ENCODE results near the gene ARHGAP18.

Gene ARHGAP18

DNA sequence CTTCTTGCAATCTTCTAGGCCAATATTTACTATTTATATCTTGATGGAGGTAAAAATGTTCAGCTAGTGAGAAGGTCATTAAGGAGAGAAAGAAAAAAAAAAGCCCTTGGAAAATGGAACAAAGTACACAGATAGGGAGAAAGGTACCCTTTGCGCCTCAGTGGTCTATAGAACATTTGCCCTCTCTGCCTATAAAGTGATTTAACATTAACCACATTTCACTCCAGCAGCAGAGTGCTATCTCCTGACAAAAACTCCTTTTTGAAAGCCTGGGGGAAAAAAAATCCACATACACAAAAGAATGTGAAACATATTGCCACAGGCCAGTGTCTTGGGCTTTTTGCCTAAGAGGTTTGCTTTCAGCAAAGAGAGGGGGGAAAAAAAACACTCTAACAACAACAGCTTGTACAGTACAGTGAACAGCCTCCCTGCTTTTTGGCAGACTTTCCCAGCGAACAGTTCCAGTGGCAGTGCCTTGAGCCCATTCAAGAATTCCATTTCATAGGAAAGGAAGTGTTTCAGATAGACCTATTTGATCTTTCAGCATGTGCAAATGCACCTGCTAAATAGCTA lies 695 bp downstream of the ARHGAP18 start:
- TF ChIP-seq, protein P1, sequence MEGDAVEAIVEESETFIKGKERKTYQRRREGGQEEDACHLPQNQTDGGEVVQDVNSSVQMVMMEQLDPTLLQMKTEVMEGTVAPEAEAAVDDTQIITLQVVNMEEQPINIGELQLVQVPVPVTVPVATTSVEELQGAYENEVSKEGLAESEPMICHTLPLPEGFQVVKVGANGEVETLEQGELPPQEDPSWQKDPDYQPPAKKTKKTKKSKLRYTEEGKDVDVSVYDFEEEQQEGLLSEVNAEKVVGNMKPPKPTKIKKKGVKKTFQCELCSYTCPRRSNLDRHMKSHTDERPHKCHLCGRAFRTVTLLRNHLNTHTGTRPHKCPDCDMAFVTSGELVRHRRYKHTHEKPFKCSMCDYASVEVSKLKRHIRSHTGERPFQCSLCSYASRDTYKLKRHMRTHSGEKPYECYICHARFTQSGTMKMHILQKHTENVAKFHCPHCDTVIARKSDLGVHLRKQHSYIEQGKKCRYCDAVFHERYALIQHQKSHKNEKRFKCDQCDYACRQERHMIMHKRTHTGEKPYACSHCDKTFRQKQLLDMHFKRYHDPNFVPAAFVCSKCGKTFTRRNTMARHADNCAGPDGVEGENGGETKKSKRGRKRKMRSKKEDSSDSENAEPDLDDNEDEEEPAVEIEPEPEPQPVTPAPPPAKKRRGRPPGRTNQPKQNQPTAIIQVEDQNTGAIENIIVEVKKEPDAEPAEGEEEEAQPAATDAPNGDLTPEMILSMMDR (IDR thresholded peaks at IDR 0.05; ENCODE audit: low read depth, low read length) = no peak
- DNase-seq (ENCODE audit: extremely low read depth, low read depth) = peak; percentile 40

DNA sequence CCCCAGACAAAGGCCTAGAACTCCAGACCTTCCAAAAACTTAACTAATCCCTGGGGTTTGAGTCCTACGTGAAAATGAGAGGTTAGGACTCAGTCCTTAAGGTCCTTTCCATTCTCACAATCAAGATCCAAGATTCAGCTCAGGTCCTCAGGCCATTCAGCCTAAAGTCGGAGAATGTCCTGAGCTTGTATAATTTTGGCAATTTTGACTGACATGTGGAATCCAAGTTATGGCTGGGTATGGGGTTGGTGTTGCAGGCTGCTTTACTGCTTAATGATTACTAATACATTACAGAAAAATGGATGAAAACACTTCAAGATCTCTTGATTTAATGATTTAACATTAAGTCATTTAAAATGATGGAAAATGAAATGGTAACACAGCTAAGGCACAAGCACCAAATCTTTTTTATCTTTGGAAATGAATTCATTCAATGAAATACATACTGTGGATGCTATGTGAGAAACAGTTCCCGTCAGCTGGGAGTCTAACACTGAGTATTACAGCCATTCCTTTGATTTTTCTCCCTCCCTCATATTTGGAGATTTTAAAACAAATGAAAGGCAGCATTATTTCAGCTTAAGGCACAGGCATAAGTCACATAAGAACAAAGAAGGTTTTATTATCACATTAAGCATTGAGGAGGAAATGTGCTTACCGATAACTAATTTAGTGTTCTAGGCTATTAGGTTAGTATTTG lies 1.3 kb downstream of the ARHGAP18 start:
- TF ChIP-seq, protein P1 (IDR thresholded peaks at IDR 0.05; ENCODE audit: low read depth, low read length) = no peak
- no peak for DNase-seq (ENCODE audit: extremely low read depth, low read depth)

DNA sequence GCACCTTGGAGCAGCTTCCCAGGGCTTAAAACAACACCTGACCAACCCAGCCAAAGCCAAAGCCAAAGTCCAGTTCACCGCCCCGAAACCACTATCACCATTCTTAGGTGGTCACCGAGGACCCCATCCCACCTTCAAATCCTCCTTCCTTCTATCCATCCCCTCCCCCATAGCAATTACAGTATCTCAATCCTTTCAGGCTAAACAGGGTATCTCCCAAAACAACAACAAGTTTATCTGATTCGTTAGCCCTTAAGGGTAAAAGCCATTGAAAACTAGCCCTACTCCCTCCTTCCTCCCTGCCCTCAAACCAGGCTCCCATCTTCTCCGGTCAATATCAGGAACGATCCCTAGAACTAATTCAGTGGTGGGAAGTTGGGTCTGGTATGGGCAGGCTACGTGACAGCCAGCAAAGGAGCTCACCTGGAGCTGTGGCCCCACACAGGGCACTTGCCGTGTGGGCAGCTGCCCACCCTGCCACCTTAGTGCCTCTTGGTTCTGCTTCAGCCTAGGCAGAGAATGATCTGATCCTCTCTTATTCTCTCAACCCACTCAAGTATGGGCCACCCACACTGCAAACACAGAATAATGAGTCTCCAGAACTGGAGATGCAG lies 2.0 kb downstream of the ARHGAP18 start:
- TF ChIP-seq, protein P1 (IDR thresholded peaks at IDR 0.05; ENCODE audit: low read depth, low read length) = no peak
- no peak for DNase-seq (ENCODE audit: extremely low read depth, low read depth)

DNA sequence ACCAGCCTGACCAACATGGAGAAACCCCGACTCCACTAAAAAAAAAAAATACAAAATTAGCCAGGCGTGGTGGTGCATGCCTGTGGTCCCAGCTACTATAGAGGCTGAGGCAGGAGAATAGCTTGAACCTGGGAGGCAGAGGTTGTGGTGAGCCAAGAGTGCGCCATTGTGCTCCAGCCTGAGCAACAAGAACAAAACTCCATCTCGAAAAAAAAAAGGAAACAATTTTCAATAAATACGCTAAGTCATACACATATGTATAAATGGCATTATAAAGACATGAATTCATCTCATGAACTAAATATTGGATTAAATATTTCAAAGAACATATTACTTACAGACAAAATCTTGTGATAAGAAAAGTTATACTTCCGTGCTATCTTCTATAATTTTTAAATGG lies 2.9 kb downstream of the ARHGAP18 start:
- no peak for DNase-seq (ENCODE audit: extremely low read depth, low read depth)
- TF ChIP-seq, protein P1 (IDR thresholded peaks at IDR 0.05; ENCODE audit: low read depth, low read length) = no peak

DNA sequence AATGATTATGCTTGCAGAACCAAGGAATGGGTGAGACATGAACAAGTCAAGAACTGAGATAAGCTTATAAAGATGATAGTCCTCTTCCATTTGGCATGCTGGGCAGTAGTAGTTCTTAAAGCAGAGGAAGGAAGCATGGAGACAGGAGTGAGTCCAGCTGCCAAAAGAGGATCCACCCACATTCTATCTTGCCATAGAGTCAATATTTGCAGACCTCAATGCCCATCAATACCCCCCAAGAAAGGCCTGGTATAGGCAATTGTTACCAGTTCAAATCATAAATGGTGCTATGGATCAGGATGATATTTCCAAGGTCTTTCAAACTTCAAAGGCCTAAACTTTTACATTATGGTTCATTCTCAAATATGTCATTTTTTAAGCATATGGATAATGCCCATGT lies 4.8 kb downstream of the ARHGAP18 start:
- DNase-seq (ENCODE audit: extremely low read depth, low read depth) = no peak

DNA sequence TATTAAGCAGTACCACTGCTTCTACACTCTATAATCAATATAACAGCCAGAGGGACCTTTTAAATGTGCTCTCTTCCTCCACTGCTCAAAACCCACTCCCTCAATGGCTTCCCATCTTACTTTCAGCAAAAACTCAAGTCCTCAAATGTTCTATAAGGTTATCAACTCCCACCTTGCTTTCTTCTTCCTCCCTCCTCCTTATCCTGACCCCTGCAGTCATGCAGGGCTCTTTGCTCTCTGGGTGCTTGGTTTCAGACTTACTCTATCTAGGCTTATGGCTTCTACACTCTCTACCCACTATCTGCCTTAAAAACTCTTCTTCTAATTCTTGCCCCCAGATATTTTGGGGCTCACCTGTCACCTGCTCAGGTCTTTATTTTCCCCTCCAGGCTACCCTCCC lies 5.3 kb downstream of the ARHGAP18 start:
- DNase-seq (ENCODE audit: extremely low read depth, low read depth) = no peak
- TF ChIP-seq, protein P1 (IDR thresholded peaks at IDR 0.05; ENCODE audit: low read depth, low read length) = no peak

More for the DNA sequence above, 4.8 kb downstream of the ARHGAP18 start:
- TF ChIP-seq, protein P1 (IDR thresholded peaks at IDR 0.05; ENCODE audit: low read depth, low read length) = no peak

All from AG09319 (cell line).